ENCODE results near the gene MAP1A. TPM values are rescaled to one million over a fixed set of nuclear protein-coding genes. Genes with fewer than 3 reads are reported as not detected.

MAP1A gene
- total RNA-seq, 3 donors from 2014 or later = 1.1 to 1.2 (median 1.2) TPM

Other genes with a start within 250 kb of the MAP1A start
- gene TGM7, start 215.4 kb upstream of the MAP1A start, total RNA-seq = not detected
- gene LCMT2, start 187.0 kb upstream of the MAP1A start, total RNA-seq = 10 to 100 TPM; 10.9 to 14.6 (median 12.5) TPM
- gene ZSCAN29, start 146.6 kb upstream of the MAP1A start, total RNA-seq = 10 to 100 TPM; 23.3 to 28.5 (median 25.0) TPM
- gene TUBGCP4, start 146.5 kb upstream of the MAP1A start, total RNA-seq = 10 to 100 TPM; 34.6 to 39.7 (median 36.6) TPM
- gene TP53BP1, start 24.5 kb upstream of the MAP1A start, total RNA-seq = 10 to 100 TPM; 30.5 to 36.1 (median 35.3) TPM
- gene PPIP5K1, start 72.6 kb downstream of the MAP1A start, total RNA-seq = 10 to 100 TPM; 30.8 to 33.4 (median 31.6) TPM
- gene CKMT1B, start 76.4 kb downstream of the MAP1A start, total RNA-seq = under 1 TPM in 1 of 3 donors, not detected in 2; 0.48 TPM
- under 1 TPM; 0.13 to 0.33 (median 0.22) TPM for gene STRC, start 101.2 kb downstream of the MAP1A start, total RNA-seq
- gene CATSPER2, start 131.2 kb downstream of the MAP1A start, total RNA-seq = 1 to 10 TPM; 3.4 to 5.4 (median 3.9) TPM
- not detected for gene CKMT1A, start 176.3 kb downstream of the MAP1A start, total RNA-seq
- gene PDIA3, start 228.8 kb downstream of the MAP1A start, total RNA-seq = 100 to 1,000 TPM; 434 to 498 (median 449) TPM

All from activated T-cell treated with anti-CD3 and anti-CD28 coated beads, Interleukin-2, amount 50 U/mL, for 4 hours (primary cell).